Measurements from ENCODE around the gene NKX1-2.
A peak's percentile ranks its signal among the peaks of the same experiment; 100 is the strongest.

Gene NKX1-2

DNA sequence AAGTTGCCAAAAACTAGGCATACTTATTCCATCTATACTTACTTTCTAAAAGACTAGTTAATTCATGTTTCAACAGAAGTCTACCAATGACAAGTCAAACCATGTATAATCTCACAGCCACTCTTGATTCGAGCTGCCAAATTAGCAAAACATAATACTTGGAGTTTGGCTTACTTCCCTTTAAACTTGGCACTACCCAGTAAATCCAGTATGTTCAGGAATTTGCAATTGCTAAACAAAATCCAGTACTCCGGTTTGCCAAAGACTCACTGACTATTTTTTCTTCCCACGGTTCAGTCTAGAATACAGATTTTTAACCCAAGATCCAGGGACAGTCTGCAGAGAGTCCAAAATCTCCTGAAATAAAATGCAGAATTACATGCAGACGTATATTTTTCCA, 35.8 kb downstream of the NKX1-2 start:
- DNase-seq = no peak

DNA sequence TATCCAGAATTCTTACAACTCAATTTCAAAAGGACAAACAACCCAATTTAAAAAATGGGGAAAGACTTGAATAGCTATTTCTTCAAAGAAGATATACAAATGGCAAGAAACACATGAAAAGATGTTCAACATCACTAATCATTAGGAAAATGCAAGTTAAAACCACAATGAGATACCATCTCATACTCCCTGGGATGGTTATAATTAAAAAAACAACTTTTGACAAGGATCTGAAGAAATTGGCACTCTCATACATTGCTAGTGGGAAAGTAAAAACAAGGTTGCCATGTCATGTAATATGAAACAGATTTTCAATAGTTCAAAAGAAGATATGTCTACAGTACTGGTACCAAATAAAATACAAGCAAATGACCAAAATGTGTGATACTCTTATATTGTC, 40.1 kb downstream of the NKX1-2 start:
- DNase-seq = no peak

- DNase-seq = no peak
Measured at GRCh38 chr10:124408357-124408756, 41.5 kb downstream of the NKX1-2 start.

- DNase-seq = no peak
Measured at GRCh38 chr10:124407456-124407855, 42.4 kb downstream of the NKX1-2 start.

DNA sequence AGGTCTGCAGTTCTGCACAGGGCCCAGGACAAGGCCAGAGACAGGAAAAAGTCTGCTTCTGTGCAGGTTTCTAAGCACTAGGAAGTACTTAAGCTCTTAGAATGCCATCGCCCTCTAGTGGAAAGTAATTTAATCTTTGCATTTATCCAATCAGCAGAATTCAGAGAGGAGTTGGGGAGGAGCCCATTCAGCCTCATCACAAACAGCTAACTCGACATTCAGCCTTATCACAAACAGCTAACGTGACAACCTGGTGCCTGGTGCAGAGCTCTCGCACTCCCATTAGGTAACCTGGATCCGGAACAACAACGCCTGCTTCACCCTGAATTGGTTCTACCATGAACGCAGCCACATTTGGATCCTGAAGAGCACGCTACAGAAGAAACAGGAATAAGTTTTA, 46.3 kb downstream of the NKX1-2 start:
- DNase-seq = peak; percentile 74

DNA sequence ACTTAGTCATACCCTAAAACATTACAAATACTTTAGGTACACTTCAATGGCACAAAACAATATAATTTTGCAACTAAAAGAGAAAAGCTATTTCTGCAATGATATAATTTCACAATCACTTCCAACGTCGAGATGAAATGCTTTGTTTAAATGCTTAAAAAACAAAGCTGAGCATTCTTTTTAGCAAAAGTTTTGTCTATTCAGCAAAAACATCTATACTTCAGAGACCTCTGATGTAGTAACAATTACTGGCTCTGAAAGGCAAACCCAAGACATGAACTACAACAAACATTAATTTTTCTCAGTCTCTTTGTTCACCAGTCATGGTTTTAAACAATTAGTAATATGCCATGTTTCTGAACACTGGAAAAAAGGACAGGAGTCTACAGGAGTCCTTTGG, 47.6 kb downstream of the NKX1-2 start:
- no peak for DNase-seq

DNA sequence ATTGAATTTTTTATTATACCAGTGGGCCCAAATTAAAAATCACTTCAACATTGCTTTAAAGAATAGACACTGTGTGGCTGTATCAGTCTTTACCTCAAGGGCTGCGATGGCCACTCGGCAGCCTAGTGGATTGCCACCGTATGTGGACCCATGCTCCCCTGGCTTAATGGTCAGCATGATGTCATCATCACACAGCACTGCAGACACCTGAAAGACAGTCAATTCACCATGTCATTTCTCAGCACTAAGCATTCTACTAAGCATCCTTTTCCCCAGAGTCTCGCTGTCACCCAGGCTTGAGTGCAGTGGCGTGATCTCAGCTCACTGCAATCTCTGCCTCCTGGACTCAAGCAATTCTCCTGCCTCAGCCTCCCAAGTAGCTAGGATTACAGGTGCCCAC, 48.2 kb downstream of the NKX1-2 start:
- no peak for DNase-seq
